GM20431 (cell line): ENCODE results near the gene HIPK4.
"Not testable (repeated sequence)": the region's sequence is repeated elsewhere in the genome, so short reads cannot be mapped to it uniquely, and the experiment has no call there.

Source experiments
- in situ Hi-C: fragments of 300-500 bp; cut with MseI, MboI; formaldehyde crosslinking; loops from one replicate; pipeline ENCODE4 v1.15.0; 2020; ENCODE audit warnings: low sequenced_read_pairs; ENCODE audit not compliant: unreplicated experiment

Gene HIPK4

DNA sequence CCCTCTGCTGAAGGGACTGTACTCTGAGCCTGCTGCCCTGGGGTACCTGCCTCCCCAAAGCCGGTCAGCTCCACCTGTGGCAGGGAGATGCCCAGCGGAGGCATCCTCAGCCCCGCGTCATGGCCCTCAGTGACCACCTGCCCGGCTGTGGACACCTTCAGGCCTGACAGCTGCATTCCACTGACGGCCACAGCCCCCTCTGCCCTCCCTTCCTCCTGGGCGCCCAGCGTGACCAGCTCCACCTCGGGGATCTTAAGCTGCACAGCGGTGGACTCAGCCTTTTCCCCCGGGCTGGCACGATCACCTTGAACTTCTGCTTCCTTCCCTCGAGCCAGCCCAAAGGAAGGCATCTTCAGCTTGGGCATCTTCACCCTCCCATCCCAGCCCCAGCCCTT, 4.8 kb upstream of the HIPK4 start:
- in situ Hi-C loops, result no loop called here

DNA sequence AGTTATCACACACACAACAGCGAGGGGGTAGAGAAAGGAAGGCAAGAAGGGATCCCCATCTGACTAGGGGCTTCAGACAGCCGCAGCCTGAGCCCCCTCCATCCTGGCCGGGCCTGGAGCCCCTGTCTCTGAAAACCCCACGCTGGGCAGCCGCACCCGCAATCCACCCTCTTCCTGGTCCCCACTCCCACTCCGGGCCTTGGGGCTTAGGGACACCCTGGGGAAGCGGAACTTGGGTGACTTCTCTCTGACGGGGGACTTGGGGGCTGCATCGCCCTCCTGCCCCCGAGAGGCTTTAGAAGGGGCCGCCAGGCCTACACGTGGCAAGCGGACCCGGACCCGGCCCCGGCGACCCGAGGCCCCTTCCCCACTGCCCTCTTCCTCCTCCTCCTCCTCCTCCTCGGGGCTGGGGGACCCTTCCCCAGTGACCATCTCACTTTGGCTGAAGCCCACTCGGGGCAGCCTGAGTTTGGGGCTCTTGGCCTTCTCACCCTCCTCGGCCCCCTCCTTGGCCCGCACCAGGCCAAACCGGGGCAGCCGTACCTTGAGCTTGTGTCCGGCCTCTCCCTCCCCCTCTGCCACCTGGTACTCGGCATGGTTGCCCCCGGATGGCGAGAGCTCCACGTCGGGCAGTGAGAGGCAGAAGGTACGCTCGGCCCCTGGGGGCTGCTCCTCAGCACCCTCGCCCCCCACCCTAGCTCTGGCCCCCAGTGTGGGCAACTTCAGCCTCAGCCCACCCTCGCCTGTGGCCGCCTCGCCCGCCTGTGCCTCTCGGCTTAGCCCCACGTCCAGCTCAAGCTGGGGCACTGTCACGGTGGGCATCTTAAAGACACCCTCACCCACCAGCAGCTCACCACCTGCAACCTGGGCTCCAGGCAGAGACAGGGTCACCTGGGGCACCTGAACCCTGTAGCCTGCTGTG, 4.2 kb upstream of the HIPK4 start:
- in situ Hi-C loops, result no loop called here

DNA sequence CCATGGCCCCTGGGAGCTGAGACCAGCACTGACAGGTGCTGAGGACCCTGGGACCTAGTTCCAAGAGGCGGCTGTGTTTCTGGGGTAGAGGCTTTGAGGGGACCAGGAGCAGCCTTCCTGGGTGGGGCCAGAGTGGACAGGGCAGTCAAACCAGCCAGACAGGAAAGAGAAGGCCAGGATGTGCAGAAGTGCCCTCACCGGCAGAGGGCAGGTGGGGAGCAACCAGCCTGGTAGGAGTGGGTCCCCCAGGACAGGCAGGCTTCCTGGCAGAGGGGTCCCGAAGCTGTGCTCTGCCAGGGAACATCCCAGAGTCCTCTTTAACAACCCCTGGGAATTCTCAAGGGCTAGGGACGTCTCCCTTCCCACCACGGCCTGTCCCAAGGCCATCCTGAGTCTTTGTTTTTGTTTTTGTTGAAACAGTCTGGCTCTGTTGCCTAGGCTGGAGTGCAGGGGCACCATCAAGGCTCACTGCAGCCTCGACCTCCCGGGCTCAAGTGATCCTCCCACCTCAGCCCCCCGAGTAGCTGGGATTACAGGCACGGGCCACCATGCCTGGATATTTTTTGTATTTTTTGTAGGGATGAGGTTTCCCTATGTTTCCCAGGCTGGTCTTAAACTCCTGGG, 3.0 kb upstream of the HIPK4 start:
- in situ Hi-C loops, result no loop called here

DNA sequence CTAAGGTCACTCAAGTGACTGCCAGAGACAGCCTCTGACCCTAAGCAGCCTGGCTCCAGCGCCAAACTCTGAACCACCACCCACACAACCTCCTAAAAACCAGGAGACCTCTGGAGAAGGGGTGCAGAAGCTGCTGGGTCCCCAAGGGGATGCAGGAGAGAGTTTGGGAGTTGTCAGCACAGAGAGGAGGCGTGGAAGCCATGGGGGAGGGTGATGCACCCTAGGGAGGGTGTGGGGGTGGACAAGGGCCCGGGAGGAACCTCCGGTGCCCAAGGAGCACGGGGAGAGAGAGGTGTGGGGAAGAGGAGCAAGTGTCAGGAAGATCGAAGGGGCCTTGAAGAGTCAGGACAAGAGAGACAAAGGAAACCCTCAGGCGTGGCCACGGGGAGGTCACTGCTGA, 2.1 kb upstream of the HIPK4 start:
- in situ Hi-C loops, result no loop called here

DNA sequence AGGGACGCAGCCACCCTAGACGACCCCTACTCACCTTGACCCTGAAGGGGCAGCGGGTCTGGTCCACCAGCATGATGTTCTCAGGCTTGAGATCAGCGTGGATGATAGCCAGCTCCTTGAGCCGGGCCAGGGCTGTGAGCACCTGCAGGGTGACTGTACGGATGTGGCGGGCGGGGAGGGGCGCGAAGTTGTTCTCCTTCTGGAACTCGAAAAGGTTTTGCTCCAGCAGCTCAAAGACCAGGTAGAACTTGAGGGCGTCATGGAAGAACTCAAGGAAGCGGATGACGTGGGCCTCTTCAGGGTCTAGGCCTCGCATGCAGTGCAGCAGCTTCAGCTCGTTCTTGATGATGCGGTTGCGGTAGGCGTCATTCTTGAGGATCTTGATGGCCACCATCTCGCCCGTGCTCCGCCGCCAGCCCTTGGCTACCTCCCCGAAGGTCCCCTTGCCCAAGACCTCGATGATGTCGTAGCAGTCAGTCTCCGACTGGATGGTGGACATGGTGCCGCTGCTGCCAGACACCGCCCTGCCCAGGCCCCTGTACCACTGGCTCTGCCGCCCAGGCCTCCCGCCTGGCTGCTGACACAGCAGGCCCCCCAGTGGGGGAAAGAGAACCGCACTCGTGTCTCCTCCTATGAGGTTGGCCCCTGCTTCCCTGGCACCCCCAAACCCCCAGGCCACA, 437 bp downstream of the HIPK4 start:
- in situ Hi-C loops, result no loop called here

DNA sequence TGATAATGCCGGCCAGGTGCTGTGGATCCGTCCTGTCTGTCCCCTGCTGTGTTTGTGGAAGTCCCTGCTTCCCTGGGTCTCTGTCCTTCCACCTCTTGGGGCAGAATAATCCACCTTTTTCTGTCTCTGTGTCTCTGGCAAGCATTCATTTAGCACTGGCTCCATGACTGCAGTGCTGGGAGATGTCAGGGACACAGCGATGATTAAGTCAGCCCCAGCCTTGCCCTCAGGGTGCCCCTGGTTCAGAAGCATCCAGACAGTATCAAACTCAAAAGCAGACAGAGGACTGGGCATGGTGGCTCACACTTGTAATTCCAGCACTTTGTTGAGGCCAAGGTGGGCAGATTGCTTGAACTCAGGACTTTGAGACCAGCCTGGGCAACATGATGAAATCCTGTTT, 1.5 kb downstream of the HIPK4 start:
- in situ Hi-C loops, result no loop called here

DNA sequence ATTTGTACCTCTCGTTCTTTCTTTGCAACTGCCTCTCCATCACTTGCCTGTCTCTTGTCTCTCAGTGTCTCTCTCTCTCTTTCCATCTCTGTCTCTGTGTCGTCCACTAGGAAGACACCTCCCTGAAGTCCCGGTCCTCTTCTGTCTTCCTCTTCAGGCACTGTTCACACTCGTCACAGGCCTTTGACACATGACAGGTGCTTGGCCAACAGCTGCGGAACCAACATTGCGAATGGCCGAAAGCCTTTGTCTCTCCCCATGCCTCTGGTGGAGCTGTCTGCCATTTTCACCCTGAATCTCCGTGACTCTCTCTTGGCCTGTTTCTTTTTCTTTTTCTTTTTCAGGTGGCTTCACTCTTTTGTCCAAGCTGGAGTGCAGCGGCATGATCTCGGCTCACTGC, 2.8 kb downstream of the HIPK4 start:
- in situ Hi-C loops, result no loop called here

DNA sequence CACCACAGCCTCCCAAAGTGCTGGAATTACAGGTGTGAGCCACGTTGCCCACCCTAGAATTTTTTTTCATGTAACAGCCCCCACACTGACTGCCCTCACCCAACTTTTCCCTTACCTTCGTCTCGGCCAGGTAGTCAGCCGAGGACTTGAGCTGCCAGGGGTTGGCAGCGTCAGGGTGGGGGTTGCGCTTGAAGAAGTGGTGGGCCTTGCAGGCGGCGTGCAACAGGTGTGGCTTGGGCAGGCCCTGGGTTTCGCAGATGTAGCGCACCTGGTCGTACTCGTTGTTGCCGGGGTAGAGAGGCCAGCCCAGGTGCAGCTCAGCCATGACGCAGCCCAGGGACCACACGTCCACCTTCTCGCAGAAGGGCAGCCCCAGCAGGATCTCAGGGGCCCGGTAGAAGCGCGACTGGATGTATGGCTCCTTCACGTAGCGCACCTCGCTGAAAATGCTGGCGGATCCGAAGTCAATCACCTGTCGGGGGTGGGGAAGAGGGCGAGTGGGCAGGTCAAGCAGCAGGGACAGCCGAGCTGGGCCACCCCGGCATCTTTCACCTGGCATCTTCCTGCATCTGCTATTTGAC, 6.2 kb downstream of the HIPK4 start:
- in situ Hi-C loops, result no loop called here

DNA sequence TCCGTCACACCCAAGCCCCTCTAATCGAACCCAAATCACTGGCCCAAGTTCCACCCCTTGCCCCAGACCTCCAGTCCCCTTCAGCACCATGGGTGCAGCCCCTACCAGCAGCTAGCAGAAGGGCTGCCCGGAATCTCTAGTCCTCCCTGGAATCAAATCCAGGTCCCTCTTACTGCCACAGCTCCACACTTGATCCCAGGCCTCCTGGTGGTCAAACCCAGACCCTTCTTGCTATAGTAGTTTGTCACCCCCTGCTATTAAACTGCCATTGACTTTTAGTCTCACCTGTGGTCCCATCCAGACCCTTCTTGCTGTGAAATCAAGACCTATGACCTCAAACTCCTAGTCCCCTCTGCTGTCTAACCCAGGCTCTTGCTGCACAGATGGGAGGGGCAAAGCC, 8.7 kb downstream of the HIPK4 start:
- in situ Hi-C loops, result no loop called here

DNA sequence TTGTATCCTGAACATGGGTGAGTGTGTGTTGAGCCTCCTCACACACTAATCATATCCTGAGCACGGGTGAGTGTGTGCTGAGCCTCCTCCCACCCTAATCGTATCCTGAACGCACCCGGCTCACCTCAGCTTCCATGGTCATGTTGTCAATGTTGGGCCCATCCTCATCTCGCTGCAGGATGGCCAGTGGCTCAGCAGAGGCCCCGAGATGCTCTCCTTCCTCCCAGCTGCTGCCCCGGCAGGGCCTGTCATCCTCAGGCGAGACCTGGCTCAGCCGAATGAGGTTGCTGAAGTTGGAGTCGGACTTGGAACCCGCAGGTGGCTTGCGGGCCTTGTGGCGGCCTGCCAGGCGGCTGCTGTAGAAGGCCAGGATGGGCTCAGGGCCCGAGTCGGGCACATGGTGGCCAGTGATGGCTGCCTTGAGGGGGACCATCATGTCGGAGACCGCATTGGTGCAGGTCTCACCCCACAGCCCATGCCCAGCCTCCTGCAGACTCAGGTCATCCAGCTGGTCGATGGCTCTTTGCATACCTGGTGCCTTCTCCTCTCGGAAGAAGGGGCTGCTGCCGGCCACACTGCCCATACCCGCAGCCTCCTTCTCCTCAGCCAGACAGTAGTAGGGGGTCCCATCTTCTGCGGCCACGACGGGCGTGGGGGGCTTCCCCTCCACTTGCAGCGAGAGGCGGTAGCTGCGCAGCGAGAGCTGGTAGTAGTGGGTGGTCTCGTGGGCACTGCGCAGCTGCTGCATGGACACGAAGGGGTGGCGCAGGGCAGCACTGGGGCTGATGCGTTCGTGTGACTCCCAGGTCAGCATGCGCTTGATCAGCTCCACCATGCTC, 9.6 kb downstream of the HIPK4 start:
- in situ Hi-C loops, result no loop called here

DNA sequence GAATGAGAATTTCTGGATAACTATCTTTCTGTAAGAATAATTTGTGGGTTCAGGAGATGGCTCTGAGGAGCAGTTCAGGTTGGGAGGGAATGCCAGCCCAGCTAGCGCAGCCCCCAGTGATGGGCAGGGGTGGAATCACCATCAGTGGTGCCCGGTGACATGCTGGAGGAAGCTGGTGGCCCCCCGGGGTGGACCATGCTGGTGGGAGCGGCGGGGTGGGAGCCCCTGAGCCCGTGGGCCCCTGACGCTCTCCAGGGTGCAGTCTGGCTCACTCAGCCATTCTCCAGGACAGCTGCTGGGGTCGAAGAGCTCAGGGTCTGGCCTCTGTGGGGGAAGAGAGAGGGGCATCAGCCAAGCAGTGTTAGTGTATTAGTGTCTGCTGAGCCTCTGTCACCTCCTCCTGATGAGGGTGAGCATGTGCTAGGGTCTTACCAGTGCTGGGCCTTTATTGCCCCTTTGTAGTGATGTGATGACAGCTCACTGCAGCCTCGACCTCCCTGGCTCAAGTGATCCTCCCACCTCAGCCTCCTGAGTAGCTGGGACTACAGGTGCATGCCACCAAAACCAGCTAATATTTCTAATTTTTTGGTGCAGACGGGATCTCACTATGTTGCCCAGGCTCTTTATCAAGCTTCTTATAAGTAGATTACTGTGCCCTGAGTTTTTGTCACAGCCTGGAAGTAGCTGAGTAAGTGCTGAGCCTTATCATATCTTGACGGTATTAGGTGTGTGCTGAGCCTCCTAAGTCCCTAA, 10.4 kb downstream of the HIPK4 start:
- in situ Hi-C loops, result no loop called here

DNA sequence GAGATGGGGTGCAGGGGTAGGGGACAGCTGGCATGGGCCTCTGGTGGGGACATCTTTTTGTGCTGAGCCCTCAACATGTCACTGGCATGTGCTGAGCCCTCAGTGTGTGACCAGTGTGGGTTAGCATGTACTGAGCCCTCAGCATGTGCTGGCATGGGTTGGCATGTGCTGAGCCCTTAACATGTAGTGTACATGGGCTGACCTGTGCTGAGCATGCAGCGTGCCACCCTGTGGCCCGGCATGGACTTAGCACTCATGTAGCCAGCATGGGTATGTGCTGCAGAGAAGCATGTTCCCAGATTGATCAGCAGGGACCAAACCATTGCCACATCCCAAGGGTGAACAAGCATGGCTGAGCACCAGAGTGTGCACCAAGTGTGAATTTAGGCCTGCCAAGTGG, 11.5 kb downstream of the HIPK4 start:
- in situ Hi-C loops, result no loop called here

DNA sequence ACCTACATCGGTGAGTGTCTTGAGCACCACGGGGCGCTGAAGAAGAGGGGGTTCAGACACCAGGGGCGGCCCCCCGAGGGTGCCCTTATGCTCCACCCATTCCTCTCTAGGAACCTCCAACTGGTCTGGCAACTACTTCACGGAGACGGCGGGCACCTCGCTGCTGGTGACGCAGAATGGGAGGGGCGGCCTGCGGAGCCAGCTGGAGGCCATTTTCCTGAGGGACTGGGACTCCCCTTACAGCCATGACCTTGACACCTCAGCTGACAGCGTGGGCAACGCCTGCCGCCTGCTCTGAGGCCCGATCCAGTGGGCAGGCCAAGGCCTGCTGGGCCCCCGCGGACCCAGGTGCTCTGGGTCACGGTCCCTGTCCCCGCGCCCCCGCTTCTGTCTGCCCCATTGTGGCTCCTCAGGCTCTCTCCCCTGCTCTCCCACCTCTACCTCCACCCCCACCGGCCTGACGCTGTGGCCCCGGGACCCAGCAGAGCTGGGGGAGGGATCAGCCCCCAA, 12.1 kb downstream of the HIPK4 start:
- in situ Hi-C loops, result no loop called here

DNA sequence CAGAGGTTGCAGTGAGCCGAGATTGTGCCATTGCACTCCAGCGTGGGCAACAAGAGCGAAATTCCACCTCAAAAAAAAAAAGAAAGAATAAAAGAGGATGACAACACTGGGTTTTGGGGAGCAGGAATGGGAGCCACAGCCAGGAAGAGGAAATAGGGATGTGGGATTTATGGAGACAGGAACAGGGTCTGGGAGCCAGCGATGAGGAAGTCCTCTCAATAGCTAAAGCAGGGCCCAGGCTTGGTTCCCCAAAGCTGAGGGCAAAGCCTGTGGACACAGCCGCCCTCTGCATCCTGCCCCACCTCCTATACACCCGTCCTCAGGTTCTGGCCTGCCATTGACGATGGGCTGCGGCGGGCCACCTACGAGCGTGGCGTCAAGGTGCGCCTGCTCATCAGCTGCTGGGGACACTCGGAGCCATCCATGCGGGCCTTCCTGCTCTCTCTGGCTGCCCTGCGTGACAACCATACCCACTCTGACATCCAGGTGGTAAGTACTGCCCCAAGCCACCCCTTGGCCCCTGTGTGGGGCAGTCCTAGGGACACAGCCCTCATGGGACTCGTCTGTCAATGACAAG, 13.6 kb downstream of the HIPK4 start:
- in situ Hi-C loops, result no loop called here

DNA sequence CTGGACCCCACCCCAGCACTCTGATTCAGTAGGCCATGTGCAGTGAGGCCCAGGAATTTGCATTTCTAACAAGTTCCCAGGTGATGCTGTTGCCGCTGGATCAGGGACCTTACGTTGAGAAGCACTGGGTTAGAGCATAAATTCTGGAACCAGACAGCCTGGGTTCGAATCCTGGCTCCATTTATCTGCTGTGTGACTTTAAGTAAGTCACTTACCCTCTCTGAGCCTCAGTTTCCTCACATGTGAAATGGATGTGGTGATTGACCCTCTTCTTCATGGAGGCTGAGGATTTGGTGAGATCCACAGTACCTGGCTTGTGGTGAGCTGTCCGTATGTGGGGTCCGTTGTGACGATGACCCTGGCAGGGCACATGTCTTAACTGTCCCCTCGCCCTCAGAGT, 15.9 kb downstream of the HIPK4 start:
- in situ Hi-C loops, result no loop called here

DNA sequence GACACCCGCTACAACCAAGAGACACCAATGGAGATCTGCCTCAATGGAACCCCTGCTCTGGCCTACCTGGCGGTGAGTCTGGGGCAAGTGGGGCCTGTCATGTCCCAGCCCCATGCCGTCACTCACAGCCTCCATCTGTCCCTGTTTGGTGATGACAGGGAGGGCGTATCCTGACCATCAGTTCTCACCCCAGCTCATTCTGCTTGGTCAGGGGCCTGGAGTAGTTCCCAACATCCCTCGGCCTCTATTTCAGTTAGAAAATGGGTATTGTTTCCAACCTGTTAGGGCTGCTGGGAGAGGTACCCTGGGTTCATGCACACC, 18.2 kb downstream of the HIPK4 start:
- in situ Hi-C loops, result no loop called here

DNA sequence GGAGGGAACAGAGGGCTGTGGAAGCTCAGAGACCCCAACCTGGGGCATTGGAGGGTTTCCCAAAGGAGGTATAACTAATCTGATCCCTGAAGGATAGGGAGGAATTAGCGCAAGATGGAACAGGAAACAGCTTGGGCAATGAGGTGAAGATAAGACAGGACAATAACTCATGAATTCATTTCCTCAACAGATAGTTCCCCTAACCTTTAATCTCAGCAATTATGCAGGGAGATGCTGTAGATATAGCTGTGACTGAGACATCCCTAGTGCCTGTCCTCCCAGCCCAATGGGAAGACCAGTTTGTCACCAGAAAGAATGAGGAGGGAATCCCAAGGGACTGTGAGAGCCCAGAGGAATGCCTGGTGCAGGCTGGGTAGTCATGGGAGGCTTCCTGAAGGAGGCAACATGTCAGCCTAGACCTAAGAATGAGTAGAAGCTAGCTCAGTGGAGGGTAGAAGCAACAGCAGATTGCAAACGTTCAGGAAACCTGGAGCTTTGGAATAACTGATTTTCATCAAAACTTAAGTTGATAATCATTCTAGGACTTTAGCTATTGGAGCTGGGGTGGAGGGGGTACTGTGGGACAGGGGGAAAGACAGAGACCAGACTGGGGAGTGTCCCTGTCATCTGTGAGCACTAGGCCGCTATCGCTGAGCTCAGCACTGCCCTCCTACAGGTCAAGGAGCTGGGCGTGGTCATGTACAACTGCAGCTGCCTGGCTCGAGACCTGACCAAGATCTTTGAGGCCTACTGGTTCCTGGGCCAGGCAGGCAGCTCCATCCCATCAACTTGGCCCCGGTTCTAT, 18.8 kb downstream of the HIPK4 start:
- in situ Hi-C loops, result no loop called here

DNA sequence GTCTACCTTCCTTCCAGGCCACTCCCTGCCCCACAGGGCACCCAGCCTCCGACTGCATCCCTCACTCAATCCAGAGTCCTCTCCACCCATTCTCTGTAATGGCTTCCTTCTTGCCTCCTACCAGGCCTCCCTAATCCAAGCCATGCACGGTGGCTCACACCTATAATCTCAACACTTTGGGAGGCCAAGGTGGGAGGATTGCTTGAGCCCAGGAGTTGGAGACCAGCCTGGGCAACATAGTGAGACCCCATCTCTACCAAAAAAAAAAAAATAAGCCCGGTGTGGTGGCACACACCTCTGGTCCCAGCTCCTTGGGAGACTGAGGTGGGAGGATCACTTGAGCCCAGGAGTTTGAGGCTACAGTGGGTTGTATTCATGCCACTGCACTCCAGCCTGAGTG, 19.7 kb downstream of the HIPK4 start:
- in situ Hi-C loops, result not testable (repeated sequence)
